Measurements from ENCODE around the gene TSPAN32.

DNA sequence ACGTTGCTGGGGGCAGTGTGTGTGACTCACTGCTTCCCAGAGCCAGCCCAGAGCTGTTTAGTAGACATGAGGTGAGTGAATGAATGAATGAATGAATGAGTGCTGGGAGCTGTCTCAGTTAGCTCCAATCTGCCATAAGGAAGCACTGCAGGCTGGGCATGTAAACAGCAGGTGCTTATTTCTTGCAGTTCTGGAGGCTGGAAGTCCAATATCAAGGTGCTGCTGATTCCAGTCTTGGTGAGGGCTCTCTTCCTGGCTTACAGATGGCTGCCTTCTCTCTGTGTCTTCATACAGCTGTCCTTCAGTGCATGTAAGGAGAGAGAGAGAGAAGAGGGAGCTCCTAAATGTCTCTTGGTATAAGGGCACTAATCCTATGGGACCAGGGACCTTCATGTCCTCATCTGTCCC is 4.2 kb upstream of the TSPAN32 start:
- TF ChIP-seq, protein P1, sequence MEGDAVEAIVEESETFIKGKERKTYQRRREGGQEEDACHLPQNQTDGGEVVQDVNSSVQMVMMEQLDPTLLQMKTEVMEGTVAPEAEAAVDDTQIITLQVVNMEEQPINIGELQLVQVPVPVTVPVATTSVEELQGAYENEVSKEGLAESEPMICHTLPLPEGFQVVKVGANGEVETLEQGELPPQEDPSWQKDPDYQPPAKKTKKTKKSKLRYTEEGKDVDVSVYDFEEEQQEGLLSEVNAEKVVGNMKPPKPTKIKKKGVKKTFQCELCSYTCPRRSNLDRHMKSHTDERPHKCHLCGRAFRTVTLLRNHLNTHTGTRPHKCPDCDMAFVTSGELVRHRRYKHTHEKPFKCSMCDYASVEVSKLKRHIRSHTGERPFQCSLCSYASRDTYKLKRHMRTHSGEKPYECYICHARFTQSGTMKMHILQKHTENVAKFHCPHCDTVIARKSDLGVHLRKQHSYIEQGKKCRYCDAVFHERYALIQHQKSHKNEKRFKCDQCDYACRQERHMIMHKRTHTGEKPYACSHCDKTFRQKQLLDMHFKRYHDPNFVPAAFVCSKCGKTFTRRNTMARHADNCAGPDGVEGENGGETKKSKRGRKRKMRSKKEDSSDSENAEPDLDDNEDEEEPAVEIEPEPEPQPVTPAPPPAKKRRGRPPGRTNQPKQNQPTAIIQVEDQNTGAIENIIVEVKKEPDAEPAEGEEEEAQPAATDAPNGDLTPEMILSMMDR (conservative IDR thresholded peaks at IDR 0.05 in 1 of 2, IDR thresholded peaks at IDR 0.05 in 1 of 2; ENCODE audit: low read depth in 1 of 2, low read length in 2 of 2) = no peak
- TF ChIP-seq EZH2 (IDR thresholded peaks at IDR 0.05; ENCODE audit: low read length, missing control alignments) = no peak

All from fibroblast of lung (primary cell).